ENCODE results near the gene MIER2.
A peak's percentile ranks its signal among the peaks of the same experiment; 100 is the strongest.

Gene MIER2

DNA sequence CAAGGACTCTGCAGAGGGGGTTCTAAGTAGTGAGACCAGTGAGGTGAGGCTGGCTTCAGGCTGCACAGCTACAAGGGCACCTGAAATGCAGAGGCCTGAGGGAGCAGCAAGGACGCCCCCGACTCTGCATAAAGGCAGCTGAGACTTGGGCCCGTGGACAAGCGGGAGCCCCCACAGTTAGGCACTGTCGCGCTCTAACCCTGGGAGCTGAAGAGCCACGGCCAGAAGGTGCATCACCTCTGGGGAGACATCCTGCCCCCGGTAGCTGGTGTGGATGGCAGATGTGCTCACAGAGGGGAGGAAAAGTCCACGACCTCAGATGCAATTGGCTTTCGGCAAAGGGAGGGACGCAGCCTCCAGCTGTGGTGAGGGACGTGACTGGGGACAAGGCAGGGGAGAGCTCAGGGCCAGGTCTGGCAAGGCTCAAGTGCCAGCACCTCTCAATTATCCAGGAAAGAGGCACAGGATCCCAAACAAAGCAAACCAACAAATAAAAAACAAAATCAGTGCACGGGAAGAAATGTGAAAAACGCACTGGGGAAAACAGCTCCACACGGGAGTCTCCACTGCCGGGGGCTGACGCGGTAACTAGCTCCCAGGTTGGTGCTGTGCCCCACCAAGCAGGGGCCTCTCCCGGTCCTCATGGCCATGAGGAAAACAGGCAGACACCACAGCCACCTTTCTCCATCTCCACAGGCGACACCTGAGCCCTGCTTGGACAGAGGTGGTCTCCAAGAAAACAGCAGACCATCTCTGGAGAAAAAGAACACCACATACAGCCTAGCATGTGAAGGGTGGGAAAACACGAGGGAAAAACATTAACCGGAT is 30.4 kb downstream of the MIER2 start:
- Histone ChIP-seq H3K27me3 (ENCODE audit: control insufficient read depth, insufficient read depth, low read length) (no peaks in the 10 kb centered on the region), H3K27ac (ENCODE audit: low read depth, low read length) (no peak overlapping the region), H3K4me3 (ENCODE audit: low read depth, low read length) (no peak overlapping the region), H3K36me3 (ENCODE audit: control insufficient read depth, insufficient read depth, low read length) (peaks cover 80% of the 10 kb centered on the region), H3K9me3 (ENCODE audit: control insufficient read depth, insufficient read depth, low read depth, low read length) (peaks cover 6% of the 10 kb centered on the region; the same call in 1 of the 2 replicates), H3K9ac (ENCODE audit: low read length) (no peak overlapping the region), H3K4me1 (ENCODE audit: control insufficient read depth, insufficient read depth, low read length) (no peaks in the 10 kb centered on the region)

DNA sequence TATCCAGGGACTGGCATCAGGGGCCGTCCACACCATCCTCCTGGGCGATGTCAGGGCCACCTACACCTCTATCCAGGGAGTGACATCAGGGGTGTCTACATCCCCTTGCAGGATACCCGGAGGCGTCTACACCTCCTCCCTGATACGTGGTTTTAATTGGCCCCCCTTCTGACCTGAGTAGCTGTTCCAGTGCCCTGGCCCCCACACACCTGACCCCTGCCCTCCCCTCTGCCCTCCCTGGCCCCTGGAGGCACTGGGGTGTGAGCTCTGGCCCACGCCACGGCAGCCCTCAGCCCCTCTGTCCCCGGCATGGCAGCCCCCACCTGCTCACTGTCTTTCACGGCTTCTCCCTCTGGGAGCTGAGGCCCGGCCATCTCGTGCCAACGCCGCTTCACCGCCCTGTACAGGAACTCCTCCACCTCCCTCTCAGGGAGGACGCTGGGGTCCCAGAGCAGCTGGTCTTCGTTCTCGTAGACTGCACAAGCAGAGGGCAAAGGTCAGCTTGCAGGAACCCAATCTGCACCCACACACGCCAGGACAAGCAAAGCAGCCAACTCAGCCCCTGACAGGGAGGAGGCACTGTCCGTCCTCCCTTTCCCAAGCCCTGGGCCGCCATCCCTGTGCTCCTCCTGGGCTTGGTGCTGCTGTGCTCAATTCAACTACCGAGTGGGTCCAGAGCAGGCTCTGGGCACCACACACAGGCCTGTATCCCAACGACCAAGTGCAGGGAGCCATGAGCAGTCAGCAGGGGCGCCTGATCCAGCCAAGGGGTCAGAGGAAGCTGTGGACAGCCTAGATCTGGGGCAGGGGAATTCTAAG is 31.2 kb downstream of the MIER2 start:
- H3K27ac ChIP-seq (ENCODE audit: low read depth, low read length): no peak overlapping the region
- peaks cover 83% of the 10 kb centered on the region for H3K36me3 ChIP-seq (ENCODE audit: control insufficient read depth, insufficient read depth, low read length)
- H3K4me3 ChIP-seq (ENCODE audit: low read depth, low read length): no peak overlapping the region

DNA sequence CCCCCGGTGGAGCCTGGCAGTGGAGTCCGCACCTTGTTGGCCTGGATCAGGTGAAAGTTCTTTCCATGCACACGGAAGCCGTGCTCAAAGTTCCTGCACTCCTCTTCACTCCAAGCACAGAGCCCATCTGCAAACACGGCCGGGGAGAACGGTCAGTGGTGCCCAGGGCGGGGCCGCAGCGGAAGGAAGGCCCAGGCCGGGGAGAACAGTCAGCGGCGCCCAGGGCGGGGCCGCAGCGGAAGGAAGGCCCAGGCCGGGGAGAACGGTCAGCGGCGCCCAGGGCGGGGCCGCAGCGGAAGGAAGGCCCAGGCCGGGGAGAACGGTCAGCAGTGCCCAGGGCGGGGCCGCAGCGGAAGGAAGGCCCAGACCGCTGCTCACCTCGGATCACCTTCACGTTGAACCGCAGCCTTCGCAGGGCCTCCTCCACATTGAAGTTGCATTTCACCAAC is 32.8 kb downstream of the MIER2 start:
- Histone ChIP-seq H3K27me3 (ENCODE audit: control insufficient read depth, insufficient read depth, low read length) (no peaks in the 10 kb centered on the region), H3K9me3 (ENCODE audit: control insufficient read depth, insufficient read depth, low read depth, low read length) (no peaks in the 10 kb centered on the region), H3K27ac (ENCODE audit: low read depth, low read length) (no peak overlapping the region), H3K36me3 (ENCODE audit: control insufficient read depth, insufficient read depth, low read length) (peaks cover 87% of the 10 kb centered on the region), H3K9ac (ENCODE audit: low read length) (no peak overlapping the region), H3K4me3 (ENCODE audit: low read depth, low read length) (no peak overlapping the region), H3K4me1 (ENCODE audit: control insufficient read depth, insufficient read depth, low read length) (no peaks in the 10 kb centered on the region)

More for the DNA sequence above, 31.2 kb downstream of the MIER2 start:
- Histone ChIP-seq H3K4me1 (ENCODE audit: control insufficient read depth, insufficient read depth, low read length) (no peaks in the 10 kb centered on the region), H3K27me3 (ENCODE audit: control insufficient read depth, insufficient read depth, low read length) (no peaks in the 10 kb centered on the region), H3K9me3 (ENCODE audit: control insufficient read depth, insufficient read depth, low read depth, low read length) (0 out of 2 replicates have a peak, but pooled peaks cover 4% of the 10 kb centered on the region), H3K9ac (ENCODE audit: low read length) (no peak overlapping the region)

DNA sequence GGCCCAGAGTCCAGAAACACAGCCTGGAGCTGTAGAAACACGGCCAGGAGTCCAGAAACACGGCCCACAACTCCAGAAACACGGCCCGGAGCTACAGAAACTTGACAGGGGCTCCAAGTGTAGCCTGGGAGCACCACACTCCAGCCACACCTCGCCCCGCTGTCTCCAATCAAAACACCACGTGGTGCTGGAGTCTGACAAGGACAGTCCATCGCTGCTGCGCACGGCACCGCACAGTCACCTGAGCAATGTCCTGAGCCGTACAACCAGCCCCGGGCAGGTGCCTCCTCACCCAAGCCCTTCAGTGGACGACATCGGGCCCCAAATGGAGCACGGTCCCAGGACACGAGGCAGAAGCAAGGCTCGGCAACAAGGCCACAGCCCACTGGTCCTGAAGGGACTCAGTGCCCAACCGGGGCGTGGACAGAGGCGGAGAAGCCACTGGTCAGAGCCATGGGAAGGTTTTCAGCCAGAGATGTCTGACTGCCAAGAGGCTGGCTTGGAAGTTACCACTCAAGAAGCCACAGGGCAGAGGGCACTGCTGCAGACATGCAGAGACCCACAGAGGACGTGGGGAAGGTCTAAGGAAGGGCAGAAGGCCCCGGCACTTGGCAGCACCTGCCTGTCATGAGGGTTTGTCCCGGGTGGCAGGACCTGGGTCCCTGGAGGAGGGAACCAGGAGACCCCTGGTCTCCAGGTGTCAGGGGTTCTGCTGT is 33.7 kb downstream of the MIER2 start:
- H3K9ac ChIP-seq (ENCODE audit: low read length): no peak overlapping the region
- H3K4me1 ChIP-seq (ENCODE audit: control insufficient read depth, insufficient read depth, low read length): no peaks in the 10 kb centered on the region
- H3K9me3 ChIP-seq (ENCODE audit: control insufficient read depth, insufficient read depth, low read depth, low read length): no peaks in the 10 kb centered on the region
- no peaks in the 10 kb centered on the region for H3K27me3 ChIP-seq (ENCODE audit: control insufficient read depth, insufficient read depth, low read length)
- H3K4me3 ChIP-seq (ENCODE audit: low read depth, low read length): no peak overlapping the region
- H3K27ac ChIP-seq (ENCODE audit: low read depth, low read length): no peak overlapping the region
- H3K36me3 ChIP-seq (ENCODE audit: control insufficient read depth, insufficient read depth, low read length): peaks cover 88% of the 10 kb centered on the region

DNA sequence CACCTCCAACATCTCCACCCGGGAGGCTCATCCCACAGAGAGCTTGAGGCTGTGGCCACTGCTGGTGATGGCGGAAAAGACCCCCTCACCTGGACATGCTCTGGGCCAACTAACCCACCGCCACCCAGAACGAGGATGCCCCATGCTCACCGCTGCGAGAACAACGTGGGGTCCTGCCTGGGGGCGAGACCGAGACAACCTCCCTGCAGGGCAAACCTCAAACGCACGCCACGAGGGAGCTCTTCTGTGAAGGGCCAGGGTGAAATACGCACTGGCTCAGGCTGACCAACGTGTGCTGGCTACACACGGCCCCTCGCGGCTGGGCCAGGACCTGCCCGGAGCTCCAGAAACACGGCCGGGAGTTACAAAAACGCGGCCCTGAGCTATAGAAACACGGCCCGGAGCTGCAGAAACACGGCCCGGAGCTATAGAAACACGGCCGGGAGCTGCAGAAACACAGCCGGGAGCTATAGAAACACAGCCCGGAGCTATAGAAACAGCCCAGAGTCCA is 34.4 kb downstream of the MIER2 start:
- no peaks in the 10 kb centered on the region for H3K4me1 ChIP-seq (ENCODE audit: control insufficient read depth, insufficient read depth, low read length)
- H3K4me3 ChIP-seq (ENCODE audit: low read depth, low read length): no peak overlapping the region
- no peaks in the 10 kb centered on the region for H3K27me3 ChIP-seq (ENCODE audit: control insufficient read depth, insufficient read depth, low read length)
- peak overlapping the region; percentile 31 for H3K9ac ChIP-seq (ENCODE audit: low read length)
- no peaks in the 10 kb centered on the region for H3K9me3 ChIP-seq (ENCODE audit: control insufficient read depth, insufficient read depth, low read depth, low read length)
- peaks cover 88% of the 10 kb centered on the region for H3K36me3 ChIP-seq (ENCODE audit: control insufficient read depth, insufficient read depth, low read length)
- no peak overlapping the region for H3K27ac ChIP-seq (ENCODE audit: low read depth, low read length)

DNA sequence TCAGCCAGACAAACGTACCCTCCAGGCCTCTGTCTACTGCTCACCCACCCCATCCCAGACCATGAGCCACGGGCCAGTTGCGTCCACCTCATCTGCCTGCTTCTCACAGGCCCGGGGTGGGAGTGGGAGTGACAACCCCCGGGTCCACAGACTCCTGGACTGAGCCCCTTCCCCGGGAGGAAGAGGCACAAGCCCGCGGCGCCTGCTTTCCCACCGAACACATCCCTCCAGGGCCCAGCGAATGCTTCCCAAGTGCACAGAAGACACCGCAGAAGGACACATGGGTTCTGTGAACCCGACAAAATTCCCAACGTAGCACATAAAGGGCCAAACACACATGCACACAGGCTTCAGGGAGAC is 35.4 kb downstream of the MIER2 start:
- no peaks in the 10 kb centered on the region for H3K27me3 ChIP-seq (ENCODE audit: control insufficient read depth, insufficient read depth, low read length)
- H3K4me3 ChIP-seq (ENCODE audit: low read depth, low read length): no peak overlapping the region
- H3K27ac ChIP-seq (ENCODE audit: low read depth, low read length): no peak overlapping the region
- H3K4me1 ChIP-seq (ENCODE audit: control insufficient read depth, insufficient read depth, low read length): no peaks in the 10 kb centered on the region
- H3K9me3 ChIP-seq (ENCODE audit: control insufficient read depth, insufficient read depth, low read depth, low read length): no peaks in the 10 kb centered on the region
- no peak overlapping the region for H3K9ac ChIP-seq (ENCODE audit: low read length)
- peaks cover 88% of the 10 kb centered on the region for H3K36me3 ChIP-seq (ENCODE audit: control insufficient read depth, insufficient read depth, low read length)

DNA sequence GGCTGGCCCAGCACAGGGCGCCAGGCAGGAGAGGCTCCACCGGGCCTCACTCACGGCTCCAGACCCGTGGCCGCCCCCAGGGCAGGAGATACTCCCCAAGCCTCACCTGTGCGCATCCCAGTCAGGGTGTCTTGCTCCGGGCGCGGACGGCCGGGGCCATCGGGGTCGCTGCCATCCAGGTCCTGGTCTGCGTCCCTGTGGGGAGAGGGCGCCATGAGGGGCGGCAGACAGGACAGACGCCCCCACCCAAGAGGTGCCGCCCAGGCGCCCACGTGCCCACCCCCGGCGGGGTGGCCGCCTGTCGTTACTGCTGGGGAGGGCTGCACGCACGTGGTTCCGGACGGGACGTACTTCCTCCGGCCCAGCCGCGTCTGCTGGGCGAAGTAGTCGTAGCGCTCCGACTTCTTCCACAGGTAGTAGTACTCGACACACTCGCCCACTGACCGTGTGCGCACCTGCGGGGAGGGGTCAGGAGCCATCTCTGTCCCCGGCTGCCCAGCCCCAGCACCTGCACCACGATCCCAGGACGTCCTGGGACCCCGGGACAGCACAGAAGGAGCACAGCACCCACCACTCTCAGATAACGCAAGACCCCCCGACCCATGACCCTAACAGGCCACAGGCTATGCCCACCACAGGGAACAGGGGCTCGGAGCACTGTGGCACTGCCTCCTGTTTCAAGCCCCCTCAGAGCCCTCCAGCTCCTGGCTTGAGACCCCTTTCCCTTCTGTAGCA is 36.0 kb downstream of the MIER2 start:
- Histone ChIP-seq H3K9ac (ENCODE audit: low read length) (no peak overlapping the region), H3K4me1 (ENCODE audit: control insufficient read depth, insufficient read depth, low read length) (no peaks in the 10 kb centered on the region), H3K4me3 (ENCODE audit: low read depth, low read length) (no peak overlapping the region), H3K27ac (ENCODE audit: low read depth, low read length) (no peak overlapping the region), H3K27me3 (ENCODE audit: control insufficient read depth, insufficient read depth, low read length) (no peaks in the 10 kb centered on the region), H3K36me3 (ENCODE audit: control insufficient read depth, insufficient read depth, low read length) (peaks cover 82% of the 10 kb centered on the region), H3K9me3 (ENCODE audit: control insufficient read depth, insufficient read depth, low read depth, low read length) (no peaks in the 10 kb centered on the region)

DNA sequence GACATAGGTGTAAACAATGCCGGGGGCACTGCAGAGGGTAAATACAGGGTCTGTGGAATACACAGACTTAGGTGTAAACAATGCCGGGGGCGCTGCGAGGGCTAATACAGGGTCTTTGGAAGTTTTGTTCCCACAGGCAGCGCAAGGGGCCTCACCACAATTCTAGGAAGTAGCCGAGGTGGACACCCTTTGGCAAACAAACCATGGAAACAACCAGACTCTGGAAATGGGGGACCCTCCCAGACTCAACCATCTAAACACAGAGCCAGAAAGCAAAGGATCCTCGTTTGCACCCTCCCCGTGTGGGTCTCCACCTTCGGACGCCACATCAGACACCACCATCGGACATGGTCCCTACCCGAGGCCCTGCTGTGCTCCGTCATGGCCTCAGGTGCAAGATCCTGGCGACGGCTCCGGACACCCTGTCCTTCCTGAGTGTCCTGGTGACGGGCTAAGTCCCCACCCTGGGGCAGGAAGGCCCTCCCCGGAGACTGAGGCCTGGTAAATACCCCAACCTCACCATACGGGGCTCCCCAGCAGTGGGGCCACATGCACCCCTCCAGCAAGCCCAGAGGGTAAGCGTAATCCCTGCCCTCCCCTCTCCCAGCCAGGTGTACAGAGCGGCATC is 36.7 kb downstream of the MIER2 start:
- Histone ChIP-seq H3K4me3 (ENCODE audit: low read depth, low read length) (no peak overlapping the region), H3K9me3 (ENCODE audit: control insufficient read depth, insufficient read depth, low read depth, low read length) (no peaks in the 10 kb centered on the region), H3K4me1 (ENCODE audit: control insufficient read depth, insufficient read depth, low read length) (no peaks in the 10 kb centered on the region), H3K27me3 (ENCODE audit: control insufficient read depth, insufficient read depth, low read length) (no peaks in the 10 kb centered on the region), H3K9ac (ENCODE audit: low read length) (no peak overlapping the region), H3K36me3 (ENCODE audit: control insufficient read depth, insufficient read depth, low read length) (peaks cover 75% of the 10 kb centered on the region), H3K27ac (ENCODE audit: low read depth, low read length) (no peak overlapping the region)

DNA sequence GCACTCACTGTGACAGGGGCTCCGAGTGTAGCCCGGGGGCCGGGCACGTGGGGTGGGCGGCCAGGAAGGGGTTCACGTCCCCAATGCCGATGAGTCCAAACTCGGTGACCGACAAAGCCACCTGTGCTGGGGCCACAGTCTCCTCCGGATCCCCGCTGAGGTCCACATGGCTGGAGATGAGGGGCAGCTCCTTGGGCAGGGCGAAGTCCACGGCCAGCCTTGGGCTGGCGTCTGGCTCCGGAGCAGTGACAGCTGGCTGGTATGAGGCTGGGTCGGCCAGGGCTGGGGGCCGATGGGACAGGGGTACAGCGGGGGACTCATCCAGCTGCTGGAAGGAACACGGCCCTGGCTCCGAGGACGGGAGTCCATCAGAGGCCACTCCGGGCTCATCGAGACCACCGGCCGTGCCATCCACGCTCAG is 37.5 kb downstream of the MIER2 start:
- Histone ChIP-seq H3K9ac (ENCODE audit: low read length) (no peak overlapping the region), H3K27me3 (ENCODE audit: control insufficient read depth, insufficient read depth, low read length) (no peaks in the 10 kb centered on the region), H3K36me3 (ENCODE audit: control insufficient read depth, insufficient read depth, low read length) (peaks cover 73% of the 10 kb centered on the region), H3K4me3 (ENCODE audit: low read depth, low read length) (no peak overlapping the region), H3K27ac (ENCODE audit: low read depth, low read length) (no peak overlapping the region), H3K4me1 (ENCODE audit: control insufficient read depth, insufficient read depth, low read length) (no peaks in the 10 kb centered on the region), H3K9me3 (ENCODE audit: control insufficient read depth, insufficient read depth, low read depth, low read length) (no peaks in the 10 kb centered on the region)
